ENCODE data around the gene LMX1B. TPM values are rescaled to one million over a fixed set of nuclear protein-coding genes. Genes with fewer than 3 reads are reported as not detected.

LMX1B gene
- total and polyA plus RNA-seq, 10 donors = 0.02 to 0.25 TPM; not detected in 8

- peak overlapping the region in 3 of 8 donors; percentile 8 to 67 (median 13) for H3K4me3 ChIP-seq
- TF ChIP-seq POLR2A (IDR thresholded peaks at IDR 0.05) (no peak), POLR2AphosphoS5 (IDR thresholded peaks at IDR 0.05) (peak in 1 of 3 donors; percentile 17), CTCF (IDR thresholded peaks at IDR 0.05 in 8 of 11, conservative IDR thresholded peaks at IDR 0.05 in 3 of 11) (no peak)
- H3K27ac ChIP-seq = no peak overlapping the region
- DNase-seq = no peak
- peaks cover 32 to 100% (median 90%) of the 10 kb centered on the region in 7 donors for H3K27me3 ChIP-seq (replicated peaks in 1 of 7)
- no peaks in the 10 kb centered on the region for H3K36me3 ChIP-seq
- peaks cover 31 to 75% (median 50%) of the 10 kb centered on the region in 6 donors for H3K4me1 ChIP-seq
- no peaks in the 10 kb centered on the region for H3K9me3 ChIP-seq
- intact Hi-C loops (cut with DNase I; ENCODE audit: low total_unique reads) = no loop called here
- WGBS, 5 donors = 0 to 3% (median 3%) methylated on average over 10 to 62 of the region's 62 CpGs
Observed at GRCh38 chr9:126615245-126615790, 1.6 kb downstream of the LMX1B start.

DNA sequence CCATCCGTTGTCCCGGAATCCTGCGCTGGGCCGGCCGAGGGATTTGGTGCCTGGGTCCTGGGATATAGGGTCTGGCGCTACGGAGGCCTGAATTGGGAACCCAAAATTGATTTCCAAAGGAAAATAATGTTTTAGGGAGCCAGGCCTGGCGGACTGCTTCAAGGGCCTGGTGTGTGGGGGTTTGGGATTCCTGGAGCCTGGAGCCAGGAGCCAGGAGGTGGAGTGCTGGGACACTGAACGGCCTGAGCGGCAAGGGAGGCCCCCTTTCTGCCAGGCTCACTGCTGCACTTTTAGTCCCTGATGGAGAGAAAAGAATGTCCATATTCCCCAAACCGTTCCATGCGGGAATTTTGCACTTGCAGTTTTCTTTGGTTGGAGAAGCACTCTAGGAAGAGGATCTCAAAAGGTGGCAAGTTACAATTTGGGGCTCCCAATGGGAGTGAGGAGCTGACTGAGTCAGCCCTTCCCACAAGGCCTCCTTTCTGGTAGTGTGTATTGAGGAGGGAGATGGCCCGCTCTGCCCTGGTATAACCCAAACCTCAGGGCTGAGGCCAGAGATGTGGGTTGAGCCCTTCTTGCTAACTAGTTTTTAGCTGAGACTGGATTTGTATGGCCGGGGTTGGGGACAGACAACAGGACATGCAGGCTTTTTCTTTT is 2.2 kb downstream of the LMX1B start:
- intact Hi-C loops (cut with DNase I; ENCODE audit: low total_unique reads) = no loop called here
- no peaks in the 10 kb centered on the region for H3K36me3 ChIP-seq
- peaks cover 32 to 100% (median 91%) of the 10 kb centered on the region in 7 donors for H3K27me3 ChIP-seq (replicated peaks in 1 of 7)
- peaks cover 31 to 69% (median 50%) of the 10 kb centered on the region in 6 donors for H3K4me1 ChIP-seq
- peak overlapping the region in 1 of 8 donors; percentile 67 for H3K4me3 ChIP-seq
- DNase-seq = no peak
- WGBS, 5 donors = 30 to 43% (median 40%) methylated on average over 14 of the region's 14 CpGs
- no peak overlapping the region for H3K27ac ChIP-seq
- TF ChIP-seq POLR2AphosphoS5 (IDR thresholded peaks at IDR 0.05) = no peak
- TF ChIP-seq CTCF (IDR thresholded peaks at IDR 0.05 in 8 of 11, conservative IDR thresholded peaks at IDR 0.05 in 3 of 11) = no peak
- H3K9me3 ChIP-seq = no peaks in the 10 kb centered on the region

GRCh38 chr9:126616521-126616976 is 2.8 kb downstream of the LMX1B start:
- DNase-seq = no peak
- intact Hi-C loops (cut with DNase I; ENCODE audit: low total_unique reads) = no loop called here
- whole genome bisulfite sequencing, 5 donors = 63 to 73% (median 68%) methylated on average over 8 to 10 of the region's 10 CpGs
- no peak overlapping the region for H3K27ac ChIP-seq
- TF ChIP-seq CTCF (IDR thresholded peaks at IDR 0.05 in 8 of 11, conservative IDR thresholded peaks at IDR 0.05 in 3 of 11) = no peak
- no peak for TF ChIP-seq POLR2AphosphoS5 (IDR thresholded peaks at IDR 0.05)
- TF ChIP-seq POLR2A (IDR thresholded peaks at IDR 0.05) = no peak
- H3K4me3 ChIP-seq = no peak overlapping the region
- H3K36me3 ChIP-seq = no peaks in the 10 kb centered on the region
- H3K4me1 ChIP-seq = peaks cover 28 to 66% (median 44%) of the 10 kb centered on the region in 6 donors
- no peaks in the 10 kb centered on the region for H3K9me3 ChIP-seq
- peaks cover 26 to 100% (median 92%) of the 10 kb centered on the region in 7 donors for H3K27me3 ChIP-seq (replicated peaks in 1 of 7)

Data from spleen (tissue), 11 donors.